Activated T-cell treated with anti-CD3 and anti-CD28 coated beads, Interleukin-2, amount 50 U/mL, for 24 hours (primary cell): ENCODE data around the gene HAUS2.
"Not testable (repeated sequence)": the region's sequence is repeated elsewhere in the genome, so short reads cannot be mapped to it uniquely, and the experiment has no call there.

Experiments
- DNase-seq: peaks from one replicate; pipeline ENCODE4 v3.0.0-alpha.2; 2020
- H3K27ac Mint-ChIP-seq: 2 replicates; pipeline ENCODE4 v1.8.0; 2020; ENCODE audit warnings: mild to moderate bottlenecking, mixed read lengths
- H3K27me3 Mint-ChIP-seq: 2 replicates; pipeline ENCODE4 v1.8.0; 2020; ENCODE audit warnings: mixed read lengths
- H3K36me3 Mint-ChIP-seq: 2 replicates; pipeline ENCODE4 v1.8.0; 2020; ENCODE audit warnings: low read depth, mixed read lengths
- H3K4me1 Mint-ChIP-seq: 2 replicates; pipeline ENCODE4 v1.8.0; 2020; ENCODE audit warnings: low read depth, mixed read lengths
- H3K4me3 Mint-ChIP-seq: 2 replicates; pipeline ENCODE4 v1.8.0; 2020; ENCODE audit warnings: mild to moderate bottlenecking, moderate library complexity, mixed read lengths
- H3K9me3 Mint-ChIP-seq: 2 replicates; pipeline ENCODE4 v1.8.0; 2020; ENCODE audit warnings: mixed read lengths

Gene HAUS2

DNA sequence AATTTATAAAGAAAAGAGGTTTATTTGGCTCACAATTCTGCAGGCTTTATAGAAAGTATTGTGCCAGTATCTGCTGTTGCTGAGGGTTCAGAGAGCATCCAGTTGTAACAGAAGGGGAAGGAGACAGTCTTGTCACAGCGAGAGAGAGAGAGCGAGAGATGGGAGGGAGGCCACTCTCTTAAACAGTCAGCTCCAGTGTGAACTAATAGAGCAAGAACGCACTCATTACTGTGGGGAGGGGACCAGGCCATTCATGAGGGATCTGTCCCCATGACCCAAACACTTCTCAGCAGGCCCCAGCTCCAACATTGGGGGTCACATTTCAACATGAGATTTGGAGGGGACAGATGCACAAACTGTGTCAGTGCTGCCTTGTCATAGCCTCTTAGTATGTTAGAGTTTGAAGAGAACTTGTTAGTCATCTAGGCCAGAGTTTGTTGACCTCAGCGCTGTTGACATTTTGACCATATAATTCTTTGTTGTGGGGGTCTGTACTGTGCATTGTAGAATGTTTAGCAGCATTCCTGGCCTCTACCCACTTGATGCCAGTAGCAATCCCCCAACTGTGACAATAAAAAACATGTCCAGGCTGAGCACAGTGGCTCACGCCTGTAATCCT is 42.1 kb downstream of the HAUS2 start:
- Mint-ChIP-seq H3K9me3 (no peaks in the 10 kb centered on the region), H3K27ac (no peak overlapping the region), H3K4me1 (no peaks in the 10 kb centered on the region), H3K36me3 (peaks cover 13% of the 10 kb centered on the region), H3K27me3 (no peaks in the 10 kb centered on the region), H3K4me3 (no peak overlapping the region)
- DNase-seq, result no peak

GRCh38 chr15:42591238-42591934 is 42.7 kb downstream of the HAUS2 start:
- H3K9me3 Mint-ChIP-seq, result no peaks in the 10 kb centered on the region
- peaks cover 8% of the 10 kb centered on the region for H3K36me3 Mint-ChIP-seq
- no peaks in the 10 kb centered on the region for H3K27me3 Mint-ChIP-seq
- no peaks in the 10 kb centered on the region for H3K4me1 Mint-ChIP-seq
- no peak for DNase-seq
- H3K4me3 Mint-ChIP-seq, result no peak overlapping the region
- no peak overlapping the region for H3K27ac Mint-ChIP-seq

GRCh38 chr15:42592716-42593115 is 44.1 kb downstream of the HAUS2 start:
- Mint-ChIP-seq H3K9me3 (no peaks in the 10 kb centered on the region), H3K4me1 (no peaks in the 10 kb centered on the region), H3K4me3 (no peak overlapping the region), H3K36me3 (peaks cover 8% of the 10 kb centered on the region), H3K27me3 (no peaks in the 10 kb centered on the region), H3K27ac (no peak overlapping the region)
- no peak for DNase-seq

- H3K36me3 Mint-ChIP-seq, result peaks cover 8% of the 10 kb centered on the region
- no peak overlapping the region for H3K27ac Mint-ChIP-seq
- no peak overlapping the region for H3K4me3 Mint-ChIP-seq
- no peaks in the 10 kb centered on the region for H3K4me1 Mint-ChIP-seq
- no peak for DNase-seq
- H3K27me3 Mint-ChIP-seq, result no peaks in the 10 kb centered on the region
- no peaks in the 10 kb centered on the region for H3K9me3 Mint-ChIP-seq
Measured at GRCh38 chr15:42593143-42593542, 44.5 kb downstream of the HAUS2 start.

DNA sequence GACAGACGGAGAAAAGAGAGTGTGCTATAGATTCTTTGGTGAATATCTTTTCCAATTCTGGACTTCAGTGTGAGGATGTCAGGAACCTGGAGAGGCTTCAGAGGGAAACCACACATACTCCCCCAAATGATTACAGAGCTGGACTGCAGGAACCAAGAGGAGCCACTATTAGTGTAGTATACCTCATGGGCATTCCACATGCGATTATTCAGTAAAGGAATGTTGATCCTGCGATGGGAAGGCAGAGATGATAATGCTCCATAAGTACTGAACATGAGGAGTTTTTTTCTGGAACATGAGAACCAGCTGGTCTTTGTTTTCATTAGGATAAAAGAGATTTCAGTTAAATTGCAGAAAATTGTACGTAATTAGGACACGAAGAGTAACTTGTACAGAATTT is 45.5 kb downstream of the HAUS2 start:
- DNase-seq, result no peak
- Mint-ChIP-seq H3K27ac (no peak overlapping the region), H3K27me3 (no peaks in the 10 kb centered on the region), H3K4me1 (no peaks in the 10 kb centered on the region), H3K36me3 (peaks cover 8% of the 10 kb centered on the region), H3K4me3 (no peak overlapping the region), H3K9me3 (no peaks in the 10 kb centered on the region)

DNA sequence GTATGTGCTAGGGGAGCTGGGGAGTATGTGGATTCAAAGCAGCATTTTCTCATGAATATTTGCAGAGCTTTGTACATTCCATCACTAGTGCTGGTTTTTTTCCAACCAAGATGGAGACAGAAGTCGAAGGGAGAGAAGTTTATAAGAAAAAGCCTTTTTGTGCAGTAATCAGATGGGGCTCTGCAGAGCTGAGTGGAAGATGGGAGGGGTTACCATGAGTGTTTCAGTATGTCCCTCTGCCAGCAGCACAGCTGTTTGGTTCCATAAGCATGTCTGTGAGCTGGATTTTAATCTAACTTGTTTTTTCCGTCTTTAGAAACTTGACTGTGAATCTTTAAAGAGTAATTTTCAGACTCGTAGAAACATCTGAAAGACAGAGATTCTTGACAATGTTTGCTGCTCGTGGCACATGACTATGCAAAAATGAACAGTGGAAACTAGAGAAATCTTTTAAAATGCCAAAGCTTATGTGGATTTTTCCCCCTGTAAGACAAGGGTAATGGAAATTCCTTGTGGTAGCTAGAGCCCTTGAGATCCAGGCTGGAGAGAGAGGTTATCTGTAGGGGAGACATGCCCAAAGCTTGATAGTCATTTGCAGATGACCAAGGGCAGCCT is 47.1 kb downstream of the HAUS2 start:
- Mint-ChIP-seq H3K4me3 (no peak overlapping the region), H3K36me3 (peaks cover 8% of the 10 kb centered on the region), H3K27me3 (no peaks in the 10 kb centered on the region), H3K27ac (no peak overlapping the region), H3K4me1 (no peaks in the 10 kb centered on the region), H3K9me3 (no peaks in the 10 kb centered on the region)
- no peak for DNase-seq

GRCh38 chr15:42601316-42601715 is 52.7 kb downstream of the HAUS2 start:
- not testable (repeated sequence) for H3K27ac Mint-ChIP-seq, H3K4me3 Mint-ChIP-seq, H3K9me3 Mint-ChIP-seq, H3K27me3 Mint-ChIP-seq, H3K36me3 Mint-ChIP-seq, DNase-seq
- peaks cover 28% of the 10 kb centered on the region for H3K4me1 Mint-ChIP-seq

GRCh38 chr15:42602501-42602900 is 53.9 kb downstream of the HAUS2 start:
- H3K27me3 Mint-ChIP-seq, result no peaks in the 10 kb centered on the region
- H3K27ac Mint-ChIP-seq, result no peak overlapping the region
- H3K9me3 Mint-ChIP-seq, result no peaks in the 10 kb centered on the region

GRCh38 chr15:42603978-42604377 is 55.3 kb downstream of the HAUS2 start:
- Mint-ChIP-seq H3K9me3 (no peaks in the 10 kb centered on the region), H3K27me3 (no peaks in the 10 kb centered on the region), H3K27ac (no peak overlapping the region), H3K4me1 (peaks cover 43% of the 10 kb centered on the region), H3K36me3 (peaks cover 7% of the 10 kb centered on the region), H3K4me3 (no peak overlapping the region)
- DNase-seq, result no peak

More at GRCh38 chr15:42602501-42602900, 53.9 kb downstream of the HAUS2 start:
- Mint-ChIP-seq H3K36me3 (peaks cover 7% of the 10 kb centered on the region), H3K4me1 (peaks cover 29% of the 10 kb centered on the region), H3K4me3 (no peak overlapping the region)
- no peak for DNase-seq

DNA sequence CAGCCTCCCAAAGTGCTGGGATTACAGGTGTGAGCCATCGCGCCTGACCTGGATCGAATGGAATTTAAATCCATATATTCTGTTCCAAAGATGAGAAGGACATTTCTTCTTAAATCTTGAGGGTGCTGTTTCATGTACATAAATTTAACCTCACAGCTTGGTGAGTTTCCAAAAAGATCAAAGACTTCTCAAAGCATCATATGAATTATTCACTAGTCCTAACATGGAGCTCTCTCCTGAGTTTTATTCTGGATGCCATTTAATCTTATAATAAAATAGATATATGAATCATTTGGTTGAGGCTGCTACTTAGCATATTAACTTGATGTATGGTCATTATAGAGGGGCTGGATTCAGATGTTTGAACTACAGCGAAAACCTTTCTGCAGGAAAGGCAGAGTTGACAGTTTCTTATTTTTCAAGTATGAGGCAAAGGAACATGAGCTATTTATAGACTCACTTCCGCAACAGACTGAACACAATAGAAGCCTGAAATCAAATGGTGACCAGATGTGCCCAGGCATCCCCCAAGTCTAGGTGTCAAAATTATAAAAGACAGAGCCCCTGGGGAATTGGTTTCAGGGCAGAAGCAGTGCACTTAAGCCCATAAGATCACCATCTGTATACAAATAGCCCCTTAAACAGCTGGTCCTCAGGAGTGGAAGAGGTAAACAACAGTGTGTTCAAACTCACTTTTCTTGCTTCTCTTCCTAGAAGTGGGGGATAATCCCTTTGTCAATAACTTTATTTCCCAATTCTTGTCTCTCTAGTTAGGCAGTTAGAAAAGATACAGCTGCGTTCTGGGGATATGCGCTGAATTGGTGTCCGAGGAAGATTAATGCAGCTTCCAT is 56.5 kb downstream of the HAUS2 start:
- no peaks in the 10 kb centered on the region for H3K27me3 Mint-ChIP-seq
- H3K4me3 Mint-ChIP-seq, result peak overlapping the region; percentile 35
- H3K36me3 Mint-ChIP-seq, result peaks cover 6% of the 10 kb centered on the region
- H3K27ac Mint-ChIP-seq, result peak overlapping the region; percentile 50
- no peak for DNase-seq
- H3K9me3 Mint-ChIP-seq, result no peaks in the 10 kb centered on the region
- H3K4me1 Mint-ChIP-seq, result peaks cover 48% of the 10 kb centered on the region

DNA sequence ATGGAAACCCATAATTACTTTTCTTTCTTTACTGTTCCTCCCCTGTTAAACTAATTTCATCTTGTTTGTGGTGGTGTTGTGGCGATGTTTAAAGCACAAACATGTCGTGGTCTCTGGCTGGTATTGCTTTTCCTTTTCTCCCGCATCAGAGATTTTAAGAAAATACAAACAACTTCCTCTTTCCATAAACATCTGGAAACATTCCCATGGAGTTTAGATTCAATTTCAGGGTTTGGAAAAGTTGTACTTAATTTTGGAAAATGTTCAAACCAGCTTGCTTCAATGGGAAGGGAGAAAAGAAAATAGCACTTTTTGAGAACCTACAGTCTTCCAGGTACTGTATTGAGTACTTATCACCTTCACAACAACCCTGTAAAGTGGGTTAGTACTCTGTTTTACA is 57.2 kb downstream of the HAUS2 start:
- no peak overlapping the region for H3K4me3 Mint-ChIP-seq
- peak overlapping the region; percentile 22 for H3K27ac Mint-ChIP-seq
- H3K4me1 Mint-ChIP-seq, result peaks cover 48% of the 10 kb centered on the region

GRCh38 chr15:42608110-42608531 is 59.5 kb downstream of the HAUS2 start:
- Mint-ChIP-seq H3K4me1 (peaks cover 48% of the 10 kb centered on the region), H3K9me3 (no peaks in the 10 kb centered on the region), H3K4me3 (no peak overlapping the region)

More for the DNA sequence above, 57.2 kb downstream of the HAUS2 start:
- no peaks in the 10 kb centered on the region for H3K27me3 Mint-ChIP-seq
- peaks cover 4% of the 10 kb centered on the region for H3K36me3 Mint-ChIP-seq
- H3K9me3 Mint-ChIP-seq, result no peaks in the 10 kb centered on the region
- no peak for DNase-seq

DNA sequence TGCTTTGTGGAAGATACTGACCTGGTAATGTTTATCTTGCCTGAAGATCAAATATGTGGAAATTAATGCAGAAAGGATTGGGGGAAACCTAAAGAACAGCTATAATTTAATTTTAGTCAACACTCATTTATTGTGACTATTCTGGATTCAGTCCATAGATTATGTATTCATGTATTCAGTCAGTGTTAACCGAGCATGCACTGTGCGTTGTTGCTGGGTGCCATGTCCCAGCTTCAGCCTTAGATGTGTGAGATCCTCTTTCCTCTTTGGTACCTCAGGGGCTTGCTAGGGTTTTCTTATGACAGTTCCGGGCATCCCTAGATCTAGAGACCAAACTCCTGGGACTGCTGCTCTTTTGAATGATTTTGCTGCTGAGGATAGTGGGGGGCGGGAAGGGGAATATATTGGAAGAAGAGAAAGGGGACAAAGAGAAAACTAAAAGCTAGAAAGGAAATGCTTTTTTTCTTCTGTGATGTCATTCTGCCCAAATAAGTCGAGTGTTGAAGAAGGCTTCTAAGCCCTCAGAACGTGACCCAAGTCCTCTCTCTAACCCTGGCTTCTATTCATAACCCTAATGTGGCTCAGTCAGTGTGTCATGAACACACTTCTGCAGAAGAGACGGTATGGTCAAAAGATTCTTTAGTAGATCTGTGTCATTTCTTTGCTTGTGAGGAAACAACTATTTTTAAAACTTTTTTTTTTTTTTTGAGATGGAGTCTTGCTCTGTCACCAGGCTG is 60.3 kb downstream of the HAUS2 start:
- H3K27ac Mint-ChIP-seq, result peak overlapping the region; percentile 59
- peak overlapping the region; percentile 0 for H3K4me3 Mint-ChIP-seq
- peaks cover 4% of the 10 kb centered on the region for H3K36me3 Mint-ChIP-seq
- DNase-seq, result no peak
- no peaks in the 10 kb centered on the region for H3K9me3 Mint-ChIP-seq
- no peaks in the 10 kb centered on the region for H3K27me3 Mint-ChIP-seq
- H3K4me1 Mint-ChIP-seq, result peaks cover 41% of the 10 kb centered on the region

More at GRCh38 chr15:42608110-42608531, 59.5 kb downstream of the HAUS2 start:
- H3K36me3 Mint-ChIP-seq, result peaks cover 4% of the 10 kb centered on the region
- peak; percentile 35 for DNase-seq
- H3K27me3 Mint-ChIP-seq, result no peaks in the 10 kb centered on the region
- peak overlapping the region; percentile 80 for H3K27ac Mint-ChIP-seq

GRCh38 chr15:42611532-42611931 is 62.9 kb downstream of the HAUS2 start:
- Mint-ChIP-seq H3K36me3 (no peaks in the 10 kb centered on the region), H3K4me1 (peaks cover 19% of the 10 kb centered on the region), H3K27ac (no peak overlapping the region), H3K4me3 (no peak overlapping the region), H3K9me3 (no peaks in the 10 kb centered on the region), H3K27me3 (no peaks in the 10 kb centered on the region)
- no peak for DNase-seq
